Sigmoid colon (tissue), 3 donors: ENCODE results near the gene TESMIN.

Experiments used
- POLR2A ChIP-seq, 2 donors: fragments of 450-650 bp; IDR thresholded peaks; one replicate each; pipeline ENCODE4 v1.6.1; 2016; ENCODE audit warnings: antibody characterized with exemption in 2 of 2, mild to moderate bottlenecking in 2 of 2, moderate library complexity in 2 of 2
- TF ChIP-seq, protein P1 (sequence below), 4 experiments: fragments of 450-650 bp in 3 of 4; fragments of 200-600 bp in 1 of 4; IDR thresholded peaks; one replicate each; pipeline ENCODE4 v1.5.1; 2016 to 2019; ENCODE audit warnings: antibody characterized with exemption in 4 of 4, mild to moderate bottlenecking in 3 of 4, moderate library complexity in 2 of 4

GRCh38 chr11:68796801-68797200 is 45.5 kb upstream of the TESMIN start:
- no peak for TF ChIP-seq POLR2A (IDR thresholded peaks at IDR 0.05)
- TF ChIP-seq, protein P1, sequence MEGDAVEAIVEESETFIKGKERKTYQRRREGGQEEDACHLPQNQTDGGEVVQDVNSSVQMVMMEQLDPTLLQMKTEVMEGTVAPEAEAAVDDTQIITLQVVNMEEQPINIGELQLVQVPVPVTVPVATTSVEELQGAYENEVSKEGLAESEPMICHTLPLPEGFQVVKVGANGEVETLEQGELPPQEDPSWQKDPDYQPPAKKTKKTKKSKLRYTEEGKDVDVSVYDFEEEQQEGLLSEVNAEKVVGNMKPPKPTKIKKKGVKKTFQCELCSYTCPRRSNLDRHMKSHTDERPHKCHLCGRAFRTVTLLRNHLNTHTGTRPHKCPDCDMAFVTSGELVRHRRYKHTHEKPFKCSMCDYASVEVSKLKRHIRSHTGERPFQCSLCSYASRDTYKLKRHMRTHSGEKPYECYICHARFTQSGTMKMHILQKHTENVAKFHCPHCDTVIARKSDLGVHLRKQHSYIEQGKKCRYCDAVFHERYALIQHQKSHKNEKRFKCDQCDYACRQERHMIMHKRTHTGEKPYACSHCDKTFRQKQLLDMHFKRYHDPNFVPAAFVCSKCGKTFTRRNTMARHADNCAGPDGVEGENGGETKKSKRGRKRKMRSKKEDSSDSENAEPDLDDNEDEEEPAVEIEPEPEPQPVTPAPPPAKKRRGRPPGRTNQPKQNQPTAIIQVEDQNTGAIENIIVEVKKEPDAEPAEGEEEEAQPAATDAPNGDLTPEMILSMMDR (IDR thresholded peaks at IDR 0.05), result no peak
